AG10803 (cell line): ENCODE results near the gene MAP2.

Experiments used
- DNase-seq: peaks from one replicate; pipeline ENCODE4 v3.0.0; 2010; ENCODE audit warnings: low read depth
- H3K4me3 ChIP-seq: 2 replicates; pipeline ENCODE4 v1.5.1; 2011; ENCODE audit warnings: mild to moderate bottlenecking, low read length, control low read depth
- TF ChIP-seq, protein P1 (sequence below): conservative IDR thresholded peaks from 2 replicates; pipeline ENCODE4 v1.5.1; 2011; ENCODE audit warnings: mild to moderate bottlenecking, low read length, control low read depth, inconsistent platforms

The MAP2 gene

DNA sequence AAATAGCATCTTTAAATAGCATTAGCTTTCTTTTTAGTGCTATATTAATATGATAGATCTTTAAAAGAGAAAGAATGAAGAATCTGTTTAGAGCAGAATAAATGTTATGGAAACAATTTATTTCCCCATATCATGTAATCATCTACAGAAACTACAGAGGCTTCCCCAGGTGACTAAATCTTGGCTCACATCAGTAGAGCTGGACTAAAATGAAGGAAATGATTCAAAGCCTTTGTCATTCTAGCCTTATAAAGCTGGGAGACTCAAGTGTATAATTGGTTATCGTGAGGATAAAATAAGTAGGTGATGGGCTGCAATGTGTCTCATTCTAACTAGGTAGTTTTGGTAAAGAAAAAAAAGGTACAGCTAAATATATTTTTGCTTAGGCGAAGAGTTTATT, 264.5 kb downstream of the MAP2 start:
- DNase-seq, result no peak
- H3K4me3 ChIP-seq, result no peak overlapping the region
- TF ChIP-seq, protein P1, sequence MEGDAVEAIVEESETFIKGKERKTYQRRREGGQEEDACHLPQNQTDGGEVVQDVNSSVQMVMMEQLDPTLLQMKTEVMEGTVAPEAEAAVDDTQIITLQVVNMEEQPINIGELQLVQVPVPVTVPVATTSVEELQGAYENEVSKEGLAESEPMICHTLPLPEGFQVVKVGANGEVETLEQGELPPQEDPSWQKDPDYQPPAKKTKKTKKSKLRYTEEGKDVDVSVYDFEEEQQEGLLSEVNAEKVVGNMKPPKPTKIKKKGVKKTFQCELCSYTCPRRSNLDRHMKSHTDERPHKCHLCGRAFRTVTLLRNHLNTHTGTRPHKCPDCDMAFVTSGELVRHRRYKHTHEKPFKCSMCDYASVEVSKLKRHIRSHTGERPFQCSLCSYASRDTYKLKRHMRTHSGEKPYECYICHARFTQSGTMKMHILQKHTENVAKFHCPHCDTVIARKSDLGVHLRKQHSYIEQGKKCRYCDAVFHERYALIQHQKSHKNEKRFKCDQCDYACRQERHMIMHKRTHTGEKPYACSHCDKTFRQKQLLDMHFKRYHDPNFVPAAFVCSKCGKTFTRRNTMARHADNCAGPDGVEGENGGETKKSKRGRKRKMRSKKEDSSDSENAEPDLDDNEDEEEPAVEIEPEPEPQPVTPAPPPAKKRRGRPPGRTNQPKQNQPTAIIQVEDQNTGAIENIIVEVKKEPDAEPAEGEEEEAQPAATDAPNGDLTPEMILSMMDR, result no peak

DNA sequence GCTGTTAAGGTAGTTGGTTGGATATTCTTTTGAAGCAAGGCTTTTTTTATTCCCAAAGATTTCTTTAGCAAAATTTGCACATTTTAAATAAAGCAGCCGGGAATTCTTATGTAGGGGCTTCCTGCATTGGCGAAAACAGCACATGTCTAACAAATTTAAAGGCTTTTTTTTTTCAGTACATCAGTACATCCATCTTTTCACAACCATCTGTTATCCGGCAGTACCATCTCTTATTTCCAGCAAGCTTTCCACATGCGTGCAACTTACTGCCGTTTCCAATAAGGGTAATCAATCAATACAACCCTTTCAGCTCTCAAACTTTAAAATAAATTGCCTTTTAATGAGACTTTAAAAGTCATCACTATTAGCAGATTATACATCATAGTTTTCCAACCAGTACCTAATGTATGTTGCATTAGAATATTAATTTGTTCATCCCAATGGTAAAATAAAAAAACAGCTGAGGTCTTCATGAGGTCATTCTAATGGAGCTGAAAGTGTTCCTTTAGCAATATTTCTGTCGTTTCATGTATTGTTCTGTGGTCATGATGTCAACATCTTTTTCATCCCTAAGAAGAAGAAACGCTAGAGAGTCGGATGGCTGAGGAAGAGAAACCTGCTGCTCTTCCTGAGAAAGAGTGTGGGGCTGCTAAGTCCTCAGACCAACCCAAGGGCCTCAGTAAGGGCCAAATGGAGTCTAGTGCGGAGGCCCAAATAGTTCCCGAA, 266.3 kb downstream of the MAP2 start:
- no peak overlapping the region for H3K4me3 ChIP-seq
- TF ChIP-seq, protein P1, result no peak
- no peak for DNase-seq

DNA sequence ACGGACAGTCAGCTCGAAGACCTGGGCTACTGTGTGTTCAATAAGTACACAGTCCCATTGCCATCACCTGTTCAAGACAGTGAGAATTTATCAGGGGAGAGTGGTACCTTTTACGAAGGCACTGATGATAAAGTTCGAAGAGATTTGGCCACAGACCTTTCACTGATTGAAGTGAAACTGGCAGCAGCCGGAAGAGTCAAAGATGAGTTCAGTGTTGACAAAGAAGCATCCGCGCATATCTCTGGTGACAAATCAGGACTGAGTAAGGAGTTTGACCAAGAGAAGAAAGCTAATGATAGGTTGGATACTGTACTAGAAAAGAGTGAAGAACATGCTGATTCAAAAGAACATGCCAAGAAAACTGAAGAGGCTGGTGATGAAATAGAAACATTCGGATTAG, 270.9 kb downstream of the MAP2 start:
- TF ChIP-seq, protein P1, result no peak
- no peak overlapping the region for H3K4me3 ChIP-seq

DNA sequence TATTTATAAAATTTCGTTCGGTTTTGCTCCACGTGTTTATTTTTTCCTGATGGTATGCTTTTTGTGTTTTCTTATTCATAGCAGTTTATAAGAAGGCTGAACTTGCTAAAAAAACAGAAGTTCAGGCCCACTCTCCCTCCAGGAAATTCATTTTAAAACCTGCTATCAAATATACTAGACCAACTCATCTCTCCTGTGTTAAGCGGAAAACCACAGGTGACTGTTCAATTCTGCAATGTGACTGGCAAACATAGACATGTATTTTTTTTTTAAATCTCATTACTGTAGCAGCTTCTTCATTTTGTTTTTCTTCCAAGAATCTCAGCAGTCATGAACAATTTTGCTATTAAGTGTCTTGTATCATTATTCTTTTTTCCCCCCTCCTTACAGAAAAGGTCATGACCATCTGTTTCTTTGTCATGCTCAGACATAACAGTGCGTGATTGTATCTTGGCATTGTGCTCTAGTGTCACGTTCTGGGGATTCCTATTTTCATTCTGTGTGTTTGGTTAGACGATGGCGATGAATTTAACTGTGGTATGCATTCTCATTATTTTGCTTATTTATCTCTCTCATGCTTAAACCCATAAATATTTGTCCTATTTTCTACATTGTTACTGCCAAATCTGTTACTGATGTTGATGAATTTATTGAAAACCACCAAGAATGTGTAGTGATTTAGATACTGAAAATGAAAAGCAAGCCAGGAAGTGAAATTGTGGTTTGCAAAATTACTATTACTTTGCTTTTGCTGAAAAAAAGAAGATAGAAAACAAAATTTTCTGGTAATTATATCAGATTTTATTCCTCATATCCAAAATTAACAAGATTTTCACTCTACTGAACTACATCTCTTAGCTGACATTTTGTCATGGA, 273.2 kb downstream of the MAP2 start:
- TF ChIP-seq, protein P1, result no peak
- no peak for DNase-seq
- no peak overlapping the region for H3K4me3 ChIP-seq

More for the DNA sequence above, 270.9 kb downstream of the MAP2 start:
- DNase-seq, result no peak

DNA sequence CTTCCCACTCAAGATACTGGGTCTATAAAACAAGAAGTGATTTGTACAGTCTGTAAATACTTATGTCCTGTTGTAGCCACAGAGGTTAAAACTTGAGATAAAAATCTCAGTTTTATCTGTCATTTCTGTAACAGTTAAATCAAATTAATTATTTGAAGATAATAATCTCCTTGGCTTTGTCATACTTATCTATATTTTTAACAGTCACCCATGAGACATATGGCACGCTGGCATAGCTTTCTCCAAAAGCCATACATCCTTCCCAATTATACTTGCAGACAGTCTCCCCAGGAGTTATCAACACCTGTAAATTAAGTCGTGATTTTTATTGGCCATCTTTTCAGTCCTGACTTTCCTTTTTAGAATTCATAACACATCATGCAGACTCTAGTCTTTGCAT, 278.9 kb downstream of the MAP2 start:
- no peak overlapping the region for H3K4me3 ChIP-seq
- no peak for DNase-seq
- TF ChIP-seq, protein P1, result no peak

DNA sequence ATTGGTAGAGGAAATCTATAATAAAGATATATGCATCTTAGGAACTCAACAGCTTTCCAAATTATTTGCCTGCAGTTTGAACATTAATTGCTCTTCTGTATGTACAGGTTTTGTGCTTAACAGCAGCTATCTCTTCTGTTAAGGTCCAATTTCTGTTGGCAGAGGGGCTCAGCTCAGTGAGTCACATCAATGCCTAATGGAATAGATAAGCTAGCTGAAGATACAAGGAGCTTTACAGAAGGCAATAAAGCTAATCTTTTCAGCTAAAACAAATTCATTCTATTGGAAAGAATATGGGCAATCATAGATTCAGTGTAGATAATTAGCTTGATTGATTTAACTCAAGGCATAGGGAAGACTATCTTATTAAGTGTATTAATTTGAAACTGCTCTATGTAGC, 289.4 kb downstream of the MAP2 start:
- TF ChIP-seq, protein P1, result no peak
- no peak for DNase-seq
- no peak overlapping the region for H3K4me3 ChIP-seq
